CD4-positive, alpha-beta T cell (primary cell): ENCODE results near the gene CALHM5. TPM values are rescaled to one million over a fixed set of nuclear protein-coding genes. Genes with fewer than 3 reads are reported as not detected.

Experiments
- ATAC-seq: fragments of 200-7000 bp; cut with Tn5 transposase; one replicate; pipeline ENCODE4 v1.10.0; 2022; ENCODE audit warnings: mild to moderate bottlenecking; ENCODE audit not compliant: poor library complexity
- CTCF ChIA-PET: fragments of 350-600 bp; sonication (Branson Sonifier 250); formaldehyde crosslinking; loops from one replicate; lab custom pipeline; 2021; ENCODE audit warnings: antibody characterized with exemption, inconsistent platforms; lab: Charles Lee
- POLR2A ChIA-PET: fragments of 350-600 bp; sonication (Branson Sonifier 250); formaldehyde crosslinking; loops from one replicate; lab custom pipeline; 2021; ENCODE audit warnings: antibody characterized with exemption, inconsistent platforms; lab: Charles Lee
- DNase-seq, 14 experiments: peaks; one replicate each; pipeline ENCODE4 v3.0.0-alpha.2; 2013 to 2020; ENCODE audit warnings: mixed read lengths in 2 of 14
- H3K27ac ChIP-seq, 2 donors: one replicate each; pipeline versions ENCODE4 v1.5.1 to v1.7.0; 2013; ENCODE audit warnings: low read length in 2 of 2, low read depth in 1 of 2, mild to moderate bottlenecking in 1 of 2
- H3K27me3 ChIP-seq, 2 experiments: 1 replicate in 1 of 2; 2 replicates in 1 of 2; pipeline versions ENCODE4 v1.6.1 to v1.7.0; 2013; ENCODE audit warnings: low read length in 2 of 2, control low read depth in 1 of 2, mild to moderate bottlenecking in 1 of 2, moderate library complexity in 1 of 2; ENCODE audit not compliant: insufficient read depth in 2 of 2, control insufficient read depth in 1 of 2
- H3K36me3 ChIP-seq: one replicate; pipeline ENCODE4 v1.6.1; 2013; ENCODE audit warnings: low read length, control low read depth; ENCODE audit not compliant: insufficient read depth
- H3K4me1 ChIP-seq: one replicate; pipeline ENCODE4 v1.6.1; 2013; ENCODE audit warnings: low read length, control low read depth; ENCODE audit not compliant: insufficient read depth
- H3K4me3 ChIP-seq: one replicate; pipeline ENCODE4 v1.5.1; 2013; ENCODE audit warnings: mild to moderate bottlenecking, low read length, moderate library complexity
- H3K9me3 ChIP-seq, 2 experiments: 1 replicate in 1 of 2; 2 replicates in 1 of 2; pipeline versions ENCODE4 v1.6.1 to v1.7.0; 2013; ENCODE audit warnings: low read length in 2 of 2, mild to moderate bottlenecking in 2 of 2, control low read depth in 1 of 2, moderate library complexity in 1 of 2; ENCODE audit not compliant: control insufficient read depth in 1 of 2, insufficient read depth in 1 of 2
- H3K27ac Mint-ChIP-seq: one replicate; pipeline ENCODE4 v1.8.0; 2020; ENCODE audit warnings: mixed read lengths
- H3K27me3 Mint-ChIP-seq: one replicate; pipeline ENCODE4 v1.8.0; 2021; ENCODE audit warnings: mixed read lengths
- H3K36me3 Mint-ChIP-seq: one replicate; pipeline ENCODE4 v1.8.0; 2021; ENCODE audit warnings: low read depth, mixed read lengths
- H3K4me1 Mint-ChIP-seq: one replicate; pipeline ENCODE4 v1.8.0; 2021; ENCODE audit warnings: low read depth, mixed read lengths
- H3K4me3 Mint-ChIP-seq: one replicate; pipeline ENCODE4 v1.8.0; 2020; ENCODE audit warnings: mild to moderate bottlenecking, mixed read lengths
- H3K9me3 Mint-ChIP-seq: one replicate; pipeline ENCODE4 v1.8.0; 2020; ENCODE audit warnings: mixed read lengths
- CTCF ChIP-seq: fragments of 200-600 bp; IDR thresholded peaks from one replicate; pipeline ENCODE4 v1.8.0; 2022; ENCODE audit warnings: antibody characterized with exemption, mild to moderate bottlenecking
- intact Hi-C, 2 experiments: fragments of 100-400 bp; cut with DNase I in 1 of 2; cut with micrococcal nuclease in 1 of 2; formaldehyde crosslinking; loops; one replicate each; pipeline versions ENCODE4 v1.15.1 to v1.9.0; 2023 to 2025; cut with DNase I, micrococcal nuclease
- total RNA-seq, 174 experiments: library from RNA in 2 of 174; stranded (reverse) in 2 of 174; gene quantifications; one replicate each; pipeline ENCODE4 v1.2.3 and lab custom pipeline; 2021 to 2026

CALHM5 gene
- total RNA-seq, 2 experiments from 2014 or later, result not detected

GRCh38 chr6:116553451-116553850 is 42.0 kb downstream of the CALHM5 start, which contains the start of gene CALHM4:
CALHM4 (plus strand) TSS chr6:116553751; CDS start chr6:116553794, 43 bp downstream.
- ChIA-PET POLR2A (interaction anchor here (0.6 kb wide), 1 partner anchor 127 kb away, joined by 4 read pairs; the partner anchor contains the start of gene KPNA5), CTCF (no interaction called here)
- peaks cover 3 to 11% of the 10 kb centered on the region in 2 experiments for H3K27me3 ChIP-seq
- no peaks in the 10 kb centered on the region for H3K9me3 Mint-ChIP-seq
- no peak within 1 kb of the TSS for H3K27ac ChIP-seq
- H3K27me3 Mint-ChIP-seq, result peaks cover 31% of the 10 kb centered on the region
- H3K9me3 ChIP-seq, result no peaks in the 10 kb centered on the region
- no peak within 1 kb of the TSS for H3K4me3 Mint-ChIP-seq
- H3K36me3 Mint-ChIP-seq, result no peaks in the 10 kb centered on the region
- no peaks in the 10 kb centered on the region for H3K36me3 ChIP-seq
- H3K27ac Mint-ChIP-seq, result no peak within 1 kb of the TSS
- intact Hi-C loops, result no loop called here
- H3K4me3 ChIP-seq, result no peak within 1 kb of the TSS
- no peaks in the 10 kb centered on the region for H3K4me1 ChIP-seq
- TF ChIP-seq CTCF, result no peak
- no peak for DNase-seq
- H3K4me1 Mint-ChIP-seq, result no peaks in the 10 kb centered on the region
- ATAC-seq, result no peak

- no peaks in the 10 kb centered on the region for H3K9me3 Mint-ChIP-seq
- Histone ChIP-seq H3K4me1 (no peaks in the 10 kb centered on the region), H3K9me3 (no peaks in the 10 kb centered on the region), H3K4me3 (no peak overlapping the region), H3K27me3 (peaks cover 3 to 6% of the 10 kb centered on the region in 2 experiments), H3K27ac (no peak overlapping the region), H3K36me3 (no peaks in the 10 kb centered on the region)
- TF ChIP-seq CTCF, result no peak
- H3K4me3 Mint-ChIP-seq, result no peak overlapping the region
- ATAC-seq (no peak), DNase-seq (no peak)
- H3K36me3 Mint-ChIP-seq, result no peaks in the 10 kb centered on the region
- POLR2A ChIA-PET, result interaction anchor here (0.7 kb wide), 1 partner anchor 15 kb away, joined by 3 read pairs; the partner anchor contains the start of gene RWDD1
- peaks cover 22% of the 10 kb centered on the region for H3K27me3 Mint-ChIP-seq
- H3K27ac Mint-ChIP-seq, result no peak overlapping the region
- intact Hi-C loops, result no loop called here
- CTCF ChIA-PET, result no interaction called here
- H3K4me1 Mint-ChIP-seq, result no peaks in the 10 kb centered on the region
Observed at GRCh38 chr6:116556065-116556464, 44.6 kb downstream of the CALHM5 start.

- no peak overlapping the region for H3K27ac Mint-ChIP-seq
Observed at GRCh38 chr6:116556814-116557415, 45.5 kb downstream of the CALHM5 start.

More at GRCh38 chr6:116556814-116557415, 45.5 kb downstream of the CALHM5 start:
- TF ChIP-seq CTCF, result no peak
- no peaks in the 10 kb centered on the region for H3K9me3 Mint-ChIP-seq
- ATAC-seq, result no peak
- no peaks in the 10 kb centered on the region for H3K36me3 Mint-ChIP-seq
- POLR2A ChIA-PET, result no interaction called here
- CTCF ChIA-PET, result no interaction called here
- Histone ChIP-seq H3K4me3 (no peak overlapping the region), H3K27me3 (peaks cover 3 to 6% of the 10 kb centered on the region in 2 experiments), H3K36me3 (no peaks in the 10 kb centered on the region), H3K27ac (no peak overlapping the region), H3K4me1 (no peaks in the 10 kb centered on the region), H3K9me3 (no peaks in the 10 kb centered on the region)
- no peaks in the 10 kb centered on the region for H3K4me1 Mint-ChIP-seq
- intact Hi-C loops, result no loop called here
- peaks cover 19% of the 10 kb centered on the region for H3K27me3 Mint-ChIP-seq
- DNase-seq, result no peak
- no peak overlapping the region for H3K4me3 Mint-ChIP-seq
